ENCODE results near the gene SHCBP1. TPM values are rescaled to one million over a fixed set of nuclear protein-coding genes. Genes with fewer than 3 reads are reported as not detected.

SHCBP1 gene
- total RNA-seq, 1 donor from 2014 or later = 5.4 TPM

- H3K36me3 Mint-ChIP-seq (ENCODE audit: low read depth, unreplicated experiment) = peaks cover 13% of the 10 kb centered on the region
- H3K4me3 Mint-ChIP-seq (ENCODE audit: unreplicated experiment) = no peak overlapping the region
- H3K4me1 Mint-ChIP-seq (ENCODE audit: unreplicated experiment) = peaks cover 11% of the 10 kb centered on the region
- DNase-seq (ENCODE audit: low spot score) = no peak
- H3K27ac Mint-ChIP-seq (ENCODE audit: unreplicated experiment) = no peak overlapping the region
- no peak for TF ChIP-seq CTCF (IDR thresholded peaks at IDR 0.05; ENCODE audit: unreplicated experiment)
- no peaks in the 10 kb centered on the region for H3K27me3 Mint-ChIP-seq (ENCODE audit: unreplicated experiment)
- H3K9me3 Mint-ChIP-seq (ENCODE audit: unreplicated experiment) = peaks cover 7% of the 10 kb centered on the region
These were observed 38.1 kb downstream of the SHCBP1 start for GRCh38 chr16:46583036-46583435.

GRCh38 chr16:46582313-46582712 is 38.9 kb downstream of the SHCBP1 start:
- Mint-ChIP-seq H3K27me3 (ENCODE audit: unreplicated experiment) (no peaks in the 10 kb centered on the region), H3K9me3 (ENCODE audit: unreplicated experiment) (peaks cover 7% of the 10 kb centered on the region), H3K4me3 (ENCODE audit: unreplicated experiment) (no peak overlapping the region), H3K36me3 (ENCODE audit: low read depth, unreplicated experiment) (peaks cover 12% of the 10 kb centered on the region), H3K27ac (ENCODE audit: unreplicated experiment) (no peak overlapping the region), H3K4me1 (ENCODE audit: unreplicated experiment) (peaks cover 11% of the 10 kb centered on the region)
- no peak for TF ChIP-seq CTCF (IDR thresholded peaks at IDR 0.05; ENCODE audit: unreplicated experiment)
- DNase-seq (ENCODE audit: low spot score) = no peak

- no peaks in the 10 kb centered on the region for H3K9me3 Mint-ChIP-seq (ENCODE audit: unreplicated experiment)
- H3K4me1 Mint-ChIP-seq (ENCODE audit: unreplicated experiment) = peaks cover 10% of the 10 kb centered on the region
- no peak overlapping the region for H3K27ac Mint-ChIP-seq (ENCODE audit: unreplicated experiment)
- H3K27me3 Mint-ChIP-seq (ENCODE audit: unreplicated experiment) = peaks cover 1% of the 10 kb centered on the region
- H3K4me3 Mint-ChIP-seq (ENCODE audit: unreplicated experiment) = no peak overlapping the region
- no peak for TF ChIP-seq CTCF (IDR thresholded peaks at IDR 0.05; ENCODE audit: unreplicated experiment)
- peaks cover 2% of the 10 kb centered on the region for H3K36me3 Mint-ChIP-seq (ENCODE audit: low read depth, unreplicated experiment)
- DNase-seq (ENCODE audit: low spot score) = no peak
These were observed 43.1 kb downstream of the SHCBP1 start for GRCh38 chr16:46577988-46578579.

GRCh38 chr16:46573834-46574159 is 47.4 kb downstream of the SHCBP1 start:
- peaks cover 4% of the 10 kb centered on the region for H3K27me3 Mint-ChIP-seq (ENCODE audit: unreplicated experiment)
- H3K4me3 Mint-ChIP-seq (ENCODE audit: unreplicated experiment) = no peak overlapping the region
- no peak overlapping the region for H3K27ac Mint-ChIP-seq (ENCODE audit: unreplicated experiment)
- no peak for DNase-seq (ENCODE audit: low spot score)
- no peaks in the 10 kb centered on the region for H3K4me1 Mint-ChIP-seq (ENCODE audit: unreplicated experiment)
- peaks cover 6% of the 10 kb centered on the region for H3K9me3 Mint-ChIP-seq (ENCODE audit: unreplicated experiment)
- H3K36me3 Mint-ChIP-seq (ENCODE audit: low read depth, unreplicated experiment) = no peaks in the 10 kb centered on the region
- no peak for TF ChIP-seq CTCF (IDR thresholded peaks at IDR 0.05; ENCODE audit: unreplicated experiment)

GRCh38 chr16:46573008-46573833 is 48.0 kb downstream of the SHCBP1 start:
- no peak overlapping the region for H3K27ac Mint-ChIP-seq (ENCODE audit: unreplicated experiment)
- peaks cover 6% of the 10 kb centered on the region for H3K9me3 Mint-ChIP-seq (ENCODE audit: unreplicated experiment)
- no peak for TF ChIP-seq CTCF (IDR thresholded peaks at IDR 0.05; ENCODE audit: unreplicated experiment)
- no peak overlapping the region for H3K4me3 Mint-ChIP-seq (ENCODE audit: unreplicated experiment)
- no peak for DNase-seq (ENCODE audit: low spot score)
- H3K4me1 Mint-ChIP-seq (ENCODE audit: unreplicated experiment) = no peaks in the 10 kb centered on the region
- H3K27me3 Mint-ChIP-seq (ENCODE audit: unreplicated experiment) = peaks cover 4% of the 10 kb centered on the region
- no peaks in the 10 kb centered on the region for H3K36me3 Mint-ChIP-seq (ENCODE audit: low read depth, unreplicated experiment)

All from endothelial cell (in vitro differentiated cells).